Jurkat, Clone E6-1 (cell line): ENCODE results near the gene UBAC2.

Experiments
- DNase-seq: peaks from one replicate; pipeline ENCODE4 v3.0.0-alpha.2; 2011; ENCODE audit warnings: low read depth, low spot score
- H3K4me3 ChIP-seq: 2 replicates; pipeline ENCODE4 v1.5.1; 2011; ENCODE audit warnings: mild to moderate bottlenecking, low read length, control low read depth, moderate library complexity

Gene UBAC2

GRCh38 chr13:99340638-99341037, 140.0 kb downstream of the UBAC2 start:
- no peak for DNase-seq
- no peak overlapping the region for H3K4me3 ChIP-seq

- H3K4me3 ChIP-seq = no peak overlapping the region
- no peak for DNase-seq
Measured at GRCh38 chr13:99341969-99342722, 141.5 kb downstream of the UBAC2 start.

- no peak for DNase-seq
- no peak overlapping the region for H3K4me3 ChIP-seq
Measured at GRCh38 chr13:99342723-99343315, 142.2 kb downstream of the UBAC2 start.

GRCh38 chr13:99344610-99345208, 144.1 kb downstream of the UBAC2 start:
- H3K4me3 ChIP-seq = no peak overlapping the region
- DNase-seq = no peak

GRCh38 chr13:99345345-99345744, 144.7 kb downstream of the UBAC2 start:
- no peak for DNase-seq
- H3K4me3 ChIP-seq = no peak overlapping the region

GRCh38 chr13:99346335-99347042, 145.8 kb downstream of the UBAC2 start:
- DNase-seq = no peak

GRCh38 chr13:99347335-99347878, 146.8 kb downstream of the UBAC2 start:
- no peak overlapping the region for H3K4me3 ChIP-seq
- no peak for DNase-seq

More at GRCh38 chr13:99346335-99347042, 145.8 kb downstream of the UBAC2 start:
- H3K4me3 ChIP-seq = no peak overlapping the region

GRCh38 chr13:99347911-99348451, 147.3 kb downstream of the UBAC2 start:
- no peak overlapping the region for H3K4me3 ChIP-seq
- DNase-seq = no peak

- no peak overlapping the region for H3K4me3 ChIP-seq
- no peak for DNase-seq
Measured at GRCh38 chr13:99350191-99350590, 149.5 kb downstream of the UBAC2 start.

- no peak for DNase-seq
- no peak overlapping the region for H3K4me3 ChIP-seq
Measured at GRCh38 chr13:99351772-99352171, 151.1 kb downstream of the UBAC2 start.

- no peak for DNase-seq
- no peak overlapping the region for H3K4me3 ChIP-seq
Measured at GRCh38 chr13:99352351-99353245, 151.9 kb downstream of the UBAC2 start.

- DNase-seq = no peak
- no peak overlapping the region for H3K4me3 ChIP-seq
Measured at GRCh38 chr13:99353246-99353600, 152.6 kb downstream of the UBAC2 start.

GRCh38 chr13:99353836-99354235, 153.2 kb downstream of the UBAC2 start:
- no peak for DNase-seq
- no peak overlapping the region for H3K4me3 ChIP-seq

- no peak overlapping the region for H3K4me3 ChIP-seq
- no peak for DNase-seq
Measured at GRCh38 chr13:99354371-99354951, 153.8 kb downstream of the UBAC2 start.

GRCh38 chr13:99355267-99356011, 154.8 kb downstream of the UBAC2 start:
- H3K4me3 ChIP-seq = no peak overlapping the region

GRCh38 chr13:99356012-99356261, 155.3 kb downstream of the UBAC2 start:
- no peak for DNase-seq
- H3K4me3 ChIP-seq = no peak overlapping the region

More at GRCh38 chr13:99355267-99356011, 154.8 kb downstream of the UBAC2 start:
- DNase-seq = no peak

GRCh38 chr13:99356262-99357091, 155.8 kb downstream of the UBAC2 start:
- H3K4me3 ChIP-seq = no peak overlapping the region
- DNase-seq = peak; percentile 34
